ENCODE measurements around the gene METTL1.
A peak's percentile ranks its signal among the peaks of the same experiment; 100 is the strongest.
"Not testable (repeated sequence)": the region's sequence is repeated elsewhere in the genome, so short reads cannot be mapped to it uniquely, and the experiment has no call there.

METTL1 gene

DNA sequence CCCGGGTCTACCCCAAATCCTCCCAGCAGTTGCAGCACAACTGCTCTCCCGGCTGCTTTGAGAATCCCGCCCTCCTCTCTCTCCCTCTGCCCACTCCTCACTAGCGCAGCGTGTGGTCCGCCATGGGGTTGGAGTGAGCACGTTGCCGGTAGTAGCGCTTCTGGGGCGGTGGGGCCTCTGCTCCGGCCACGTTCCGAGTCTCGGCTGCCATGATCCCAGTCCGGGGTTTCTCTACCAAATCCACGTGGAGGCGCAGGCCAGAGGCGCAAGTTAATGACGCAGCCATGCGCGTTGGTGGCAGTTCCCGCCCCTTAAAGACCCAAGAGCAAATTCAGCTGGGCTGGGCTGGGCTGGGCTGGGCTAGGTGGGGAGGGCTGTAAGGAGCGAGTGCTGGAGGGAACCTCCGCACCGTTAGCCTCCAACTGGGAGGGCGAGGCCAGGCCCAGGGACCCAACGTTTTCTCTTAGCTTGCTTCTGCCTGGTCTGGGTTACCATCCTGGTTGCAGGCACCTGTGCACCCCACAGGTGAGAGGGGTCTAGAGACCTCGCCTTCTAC lies at the start of gene METTL1:
METTL1 (minus strand) TSS at position 233 of the 556 bp plus-strand sequence; CDS start at position 211, 22 bp downstream.
- DNase-seq = peak; percentile 90 to 95

- DNase-seq = not testable (repeated sequence)
Observed at GRCh38 chr12:57821015-57821414, 49.1 kb upstream of the METTL1 start.

GRCh38 chr12:57820119-57820518 lies 48.2 kb upstream of the METTL1 start:
- DNase-seq = not testable (repeated sequence)

DNA sequence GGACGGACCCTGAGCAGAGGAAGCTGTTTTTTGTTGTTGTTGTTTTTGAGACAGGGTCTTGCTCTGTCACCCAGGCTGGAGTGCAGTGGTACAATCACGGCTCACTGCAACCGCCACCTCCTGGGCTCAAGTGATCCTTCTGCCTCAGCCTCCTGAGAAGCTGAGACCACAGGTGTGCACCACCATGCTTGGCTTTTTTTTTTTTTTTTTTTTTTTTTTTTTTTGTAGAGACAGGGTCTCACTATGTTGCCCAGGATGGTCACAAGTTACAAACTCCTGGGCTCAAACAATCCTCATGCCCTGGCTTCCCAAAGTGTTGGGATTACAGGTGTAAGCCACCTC lies 46.1 kb upstream of the METTL1 start:
- DNase-seq = not testable (repeated sequence)

DNA sequence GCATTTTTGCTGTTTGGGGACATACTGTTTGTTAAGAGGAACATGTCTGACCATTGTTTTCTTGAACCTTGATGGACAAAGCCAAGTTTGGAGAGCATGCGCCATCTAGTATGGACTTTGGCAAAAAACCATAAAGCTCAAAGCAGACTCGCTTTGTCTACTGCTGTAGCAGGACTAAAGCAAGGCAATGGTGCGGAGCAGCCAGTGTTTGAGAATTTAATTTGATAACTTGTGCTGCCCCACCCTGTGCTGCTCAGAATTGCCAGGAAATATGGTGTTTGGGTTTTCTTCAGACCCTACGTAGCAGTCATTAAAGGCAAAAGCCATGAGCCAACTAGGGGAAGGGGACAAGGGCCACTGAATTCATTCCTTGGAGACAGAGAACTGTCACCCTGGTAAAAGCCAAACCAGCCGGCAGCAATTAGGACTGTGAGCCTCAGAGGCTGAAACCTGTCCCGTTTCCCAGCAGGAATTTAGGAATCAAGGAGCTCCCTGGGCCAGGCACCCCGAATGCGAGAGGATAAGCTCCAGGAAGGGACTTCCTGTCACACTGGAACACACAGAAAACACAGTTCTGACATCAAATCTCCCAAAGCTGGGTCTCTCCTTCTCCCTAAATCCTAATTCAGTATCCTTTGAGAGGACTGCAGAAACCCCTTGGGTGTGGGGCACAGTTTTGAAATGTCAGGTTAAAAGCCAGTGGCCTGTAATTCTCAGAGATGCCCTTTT lies 45.5 kb upstream of the METTL1 start:
- no peak for DNase-seq

DNA sequence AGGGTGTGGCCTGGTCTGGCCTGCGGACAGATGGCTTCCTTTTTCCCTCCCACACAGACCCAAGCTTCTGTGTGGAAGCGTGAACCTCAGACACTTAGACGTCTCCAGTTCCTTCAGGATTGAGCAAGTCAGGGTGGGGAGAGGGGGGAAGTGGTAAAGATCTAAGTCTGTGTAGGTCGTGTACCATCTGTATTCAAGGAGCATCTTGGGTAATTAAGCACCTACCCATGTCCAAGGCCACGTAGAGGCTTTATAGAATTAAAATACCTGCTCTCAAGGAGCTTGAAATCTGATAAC lies 44.9 kb upstream of the METTL1 start:
- no peak for DNase-seq

- no peak for DNase-seq
Observed at GRCh38 chr12:57816001-57816854, 44.3 kb upstream of the METTL1 start.

DNA sequence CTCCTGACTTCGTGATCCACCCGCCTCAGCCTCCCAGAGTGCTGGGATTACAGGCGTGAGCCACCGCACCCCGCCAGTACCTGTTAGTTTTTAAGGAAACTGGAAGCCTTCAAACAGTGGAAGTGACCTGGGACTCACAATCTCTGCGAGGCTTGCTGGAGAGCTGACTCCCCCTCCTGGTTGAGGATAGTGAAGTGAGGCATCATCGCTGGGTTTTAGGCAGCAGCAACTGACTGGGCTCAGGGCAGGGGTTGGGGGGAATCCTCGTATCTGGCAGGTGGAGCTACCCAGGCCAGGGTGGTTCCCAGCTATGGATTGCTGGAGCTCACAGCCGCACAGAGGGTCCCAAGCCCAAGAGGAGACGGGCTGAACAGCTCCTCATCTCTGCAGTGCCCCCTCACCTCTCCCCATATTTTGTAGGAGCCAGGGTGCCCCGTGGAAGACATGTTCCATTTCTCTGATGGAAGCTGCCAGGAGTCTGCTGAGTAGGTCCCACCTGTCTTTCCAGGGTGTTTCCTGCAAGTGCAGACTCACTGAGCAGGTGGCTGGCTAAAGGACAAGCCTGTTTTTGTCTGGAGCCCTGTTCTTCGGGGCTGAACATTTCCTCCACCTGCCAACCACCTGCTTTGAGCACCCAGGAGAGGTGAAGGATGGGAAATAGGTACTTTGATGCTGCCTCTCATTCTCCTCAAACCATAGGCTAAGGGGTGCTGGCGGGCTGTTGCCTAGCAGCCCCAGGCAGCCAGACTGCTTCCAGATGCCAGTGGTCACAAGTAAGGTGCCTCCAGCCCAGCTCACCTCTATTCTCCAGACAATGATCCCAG lies 43.5 kb upstream of the METTL1 start:
- peak; percentile 26 to 72 for DNase-seq

- no peak for DNase-seq
Observed at GRCh38 chr12:57813971-57814772, 42.3 kb upstream of the METTL1 start.

DNA sequence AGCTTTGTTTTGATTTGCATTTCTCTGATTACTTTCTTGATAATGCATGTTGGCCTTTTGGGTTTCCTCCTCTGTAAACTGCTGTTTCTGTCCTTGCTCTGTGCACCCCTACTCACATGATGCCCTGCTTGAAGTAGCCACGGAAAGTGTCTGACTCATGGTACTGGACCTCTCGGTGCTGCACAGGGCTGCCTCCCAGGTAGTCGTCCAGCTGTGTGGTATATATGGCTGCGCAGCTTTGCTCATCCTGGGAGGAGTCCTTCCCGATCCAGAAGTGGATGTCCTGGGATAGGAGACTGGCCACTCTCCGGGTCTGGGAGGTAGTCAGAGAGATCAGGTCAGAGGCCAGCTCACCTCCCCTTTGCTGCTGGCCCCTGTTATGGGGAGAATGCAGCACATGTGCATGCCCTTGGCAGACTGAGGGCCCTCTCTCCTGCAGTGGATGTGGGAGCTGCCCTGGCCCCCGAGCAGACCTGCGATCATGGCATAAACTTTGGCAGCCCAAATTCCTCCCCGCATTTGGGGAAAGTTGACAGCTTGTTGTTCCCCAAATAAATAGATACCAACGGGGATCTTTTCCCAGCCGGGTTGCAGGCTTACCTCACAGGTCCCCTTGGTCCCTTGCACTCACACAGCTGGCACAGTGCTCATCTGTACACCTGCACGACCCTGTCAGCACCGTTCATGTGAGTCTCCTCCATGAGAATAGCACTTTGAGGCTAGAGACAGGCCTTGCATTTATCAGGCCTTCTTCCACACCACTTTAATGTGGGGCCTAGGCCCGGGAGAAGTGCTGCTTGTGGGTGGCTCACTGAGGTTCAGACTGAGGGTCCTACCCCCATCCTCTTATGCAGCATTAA lies 41.4 kb upstream of the METTL1 start:
- no peak for DNase-seq

- DNase-seq = no peak
Observed at GRCh38 chr12:57811028-57811755, 39.3 kb upstream of the METTL1 start.

DNA sequence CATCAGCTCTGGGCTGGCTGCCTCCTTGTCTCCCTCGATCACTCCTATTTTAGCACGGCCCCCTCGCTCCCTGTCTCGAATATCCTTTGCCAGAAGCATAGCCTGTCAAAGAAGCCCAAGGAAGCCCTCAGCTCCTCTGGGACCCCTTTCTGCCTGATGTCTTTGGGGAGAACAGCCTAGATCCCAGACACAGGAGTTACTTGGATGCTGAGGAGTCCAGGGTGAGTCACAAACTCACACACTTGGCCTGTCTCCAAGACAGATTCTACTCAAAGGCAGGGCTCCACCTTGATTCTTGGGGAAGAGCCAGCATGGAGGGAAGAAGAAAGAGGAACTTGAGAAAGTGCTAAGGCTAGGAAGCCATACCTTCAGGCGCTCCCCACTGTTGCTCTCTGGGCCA lies 38.5 kb upstream of the METTL1 start:
- no peak for DNase-seq

DNA sequence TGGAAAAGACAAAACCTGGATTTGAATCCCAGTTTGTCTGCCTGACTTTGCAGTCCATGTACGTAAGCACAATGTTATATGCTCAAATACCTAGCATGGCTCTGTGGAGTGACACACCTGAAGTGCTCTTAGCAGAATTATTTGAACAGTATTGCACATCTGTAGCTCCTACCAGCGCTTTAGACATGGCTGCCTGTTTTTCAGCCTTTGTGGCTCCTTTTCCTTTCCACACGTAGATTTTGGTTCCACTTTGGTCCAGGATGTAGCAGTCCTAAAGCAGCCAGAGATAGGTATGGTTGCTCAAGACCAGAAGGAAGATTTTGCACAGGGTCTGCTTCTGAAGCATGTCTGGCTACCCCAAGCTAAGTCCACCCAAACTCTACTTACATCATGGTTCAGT lies 37.5 kb upstream of the METTL1 start:
- DNase-seq = no peak

DNA sequence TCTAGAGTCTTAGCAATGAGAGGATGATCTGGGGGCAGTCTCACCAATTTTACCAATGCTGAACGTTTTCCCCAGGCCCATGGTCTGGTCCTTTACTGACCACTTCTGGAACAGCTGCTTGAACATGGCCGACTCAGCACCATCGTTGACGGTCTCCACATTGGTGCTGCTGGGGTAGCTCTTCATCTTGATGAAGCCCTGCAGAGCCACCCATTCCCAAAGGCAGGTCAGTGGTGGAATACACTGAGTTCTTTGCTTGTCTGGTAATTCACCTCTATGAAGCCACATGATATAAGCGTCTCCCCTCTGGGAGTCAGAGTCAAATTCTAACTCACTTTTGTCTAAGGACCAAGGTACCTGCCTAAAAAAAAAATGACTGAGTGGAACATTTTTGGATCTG lies 36.4 kb upstream of the METTL1 start:
- no peak for DNase-seq

DNA sequence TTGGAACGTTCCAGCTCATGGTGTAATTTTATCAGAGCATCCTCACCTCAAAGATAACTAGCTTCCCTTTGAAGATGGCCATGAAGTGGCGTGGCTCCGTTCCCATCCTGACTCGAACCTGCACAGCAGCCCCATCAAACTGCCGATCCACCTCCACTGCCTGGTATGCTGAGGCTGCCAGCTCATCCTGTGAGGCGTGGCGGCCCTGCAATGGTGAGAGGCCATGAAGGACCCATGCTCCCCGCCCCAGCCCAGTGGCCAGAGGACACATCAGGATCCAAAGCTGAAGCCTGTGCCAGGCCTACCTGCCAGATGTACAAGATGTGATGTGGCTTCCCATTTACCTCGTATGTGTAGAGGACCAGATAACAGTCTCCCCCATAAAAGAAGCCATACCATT lies 35.4 kb upstream of the METTL1 start:
- DNase-seq = no peak

GRCh38 chr12:57806677-57807076 lies 34.8 kb upstream of the METTL1 start:
- DNase-seq = no peak

- peak in 1 of 2 experiments; percentile 51 for DNase-seq
Observed at GRCh38 chr12:57803319-57803893, 31.5 kb upstream of the METTL1 start.

DNA sequence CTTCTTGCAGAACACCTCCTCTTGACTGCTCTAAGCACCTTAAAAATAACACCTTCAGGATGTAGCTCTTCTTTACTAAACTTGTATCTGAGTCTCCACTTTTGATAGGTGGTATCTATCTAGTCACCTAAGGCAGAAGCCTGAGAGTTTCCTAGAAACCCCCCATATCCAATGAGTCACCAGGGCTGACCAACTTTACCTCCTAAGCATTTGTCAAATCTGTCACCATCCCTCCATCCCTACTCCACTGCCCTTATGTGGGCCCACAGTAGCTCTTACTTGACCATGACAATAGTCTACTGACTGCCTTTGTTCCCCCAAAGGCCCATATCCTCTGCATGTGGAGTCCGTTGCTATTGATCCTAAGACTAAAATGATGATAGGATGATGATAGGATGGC lies 30.7 kb upstream of the METTL1 start:
- DNase-seq = no peak

DNA sequence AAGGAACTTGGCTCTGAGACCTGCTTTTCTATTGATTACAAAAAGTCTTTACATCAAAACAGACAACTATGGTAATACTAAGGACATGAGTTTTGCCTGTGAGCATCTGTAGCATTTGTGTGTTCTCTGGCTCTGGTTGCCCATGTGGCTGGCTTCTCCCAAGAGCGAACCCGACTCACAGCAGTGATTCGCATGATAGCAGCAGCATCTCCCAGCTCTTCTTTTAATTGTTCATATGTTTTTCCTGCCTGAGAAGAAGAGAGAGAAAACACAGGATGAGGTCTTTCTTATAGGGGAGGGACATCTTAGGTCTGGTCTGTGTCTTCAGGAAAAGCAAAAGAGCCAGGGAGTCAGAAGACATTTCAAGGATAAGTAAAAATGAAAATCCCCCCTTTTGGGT lies 29.1 kb upstream of the METTL1 start:
- no peak for DNase-seq

GRCh38 chr12:57797933-57798332 lies 26.0 kb upstream of the METTL1 start:
- DNase-seq = no peak

All from NCI-H2081 (cell line).